Skeletal muscle satellite cell (primary cell): ENCODE results near the gene TSC1. TPM values are rescaled to one million over a fixed set of nuclear protein-coding genes. Genes with fewer than 3 reads are reported as not detected.
"Not testable (repeated sequence)": the region's sequence is repeated elsewhere in the genome, so short reads cannot be mapped to it uniquely, and the experiment has no call there.

ENCODE experiments used
- H3K27me3 ChIP-seq: 2 replicates; pipeline ENCODE4 v1.7.0; 2013; ENCODE audit warnings: low read length; ENCODE audit not compliant: control insufficient read depth, insufficient read depth
- H3K36me3 ChIP-seq: 2 replicates; pipeline ENCODE4 v1.7.0; 2013; ENCODE audit warnings: mild to moderate bottlenecking, control low read depth, low read length; ENCODE audit not compliant: insufficient read depth
- H3K4me1 ChIP-seq: 2 replicates; pipeline ENCODE4 v1.7.0; 2013; ENCODE audit warnings: low read length; ENCODE audit not compliant: control insufficient read depth, insufficient read depth
- H3K4me2 ChIP-seq: 2 replicates; pipeline ENCODE4 v1.7.0; 2013; ENCODE audit warnings: mild to moderate bottlenecking, low read length
- H3K4me3 ChIP-seq: 2 replicates; pipeline ENCODE4 v1.7.0; 2013; ENCODE audit warnings: low read length
- H3K9ac ChIP-seq: 2 replicates; pipeline ENCODE4 v1.7.0; 2013; ENCODE audit warnings: mild to moderate bottlenecking, low read depth, low read length, moderate library complexity
- H3K9me3 ChIP-seq: replicated peaks from 2 replicates; pipeline ENCODE4 v1.7.0; 2013; ENCODE audit warnings: mild to moderate bottlenecking, control low read depth, low read length
- total RNA-seq: library from RNA; depleted of rRNA; stranded (reverse); fragments of >200 nt; gene quantifications from 2 replicates; pipeline ENCODE4 v1.2.3, GENCODE V29; 2012; rRNA removed

Gene TSC1
- 36.5 and 46.1 TPM in 2 replicates for total RNA-seq

- Histone ChIP-seq H3K4me2 (peak within 1 kb of the TSS; percentile 89), H3K4me3 (peak within 1 kb of the TSS; percentile 94), H3K36me3 (no peaks in the 10 kb centered on the region), H3K4me1 (peaks cover 33% of the 10 kb centered on the region), H3K27me3 (no peaks in the 10 kb centered on the region), H3K9ac (peak within 1 kb of the TSS; percentile 98), H3K9me3 (no peaks in the 10 kb centered on the region)
Observed at GRCh38 chr9:132944294-132945185, at the start of gene TSC1. TSS of gene TSC1 (minus strand) at chr9:132944616. CDS start at chr9:132928872, 15,744 bp downstream.

GRCh38 chr9:132993511-132993939 lies 49.1 kb upstream of the TSC1 start:
- Histone ChIP-seq H3K4me2 (no peak overlapping the region), H3K27me3 (peaks cover 75% of the 10 kb centered on the region), H3K4me1 (no peaks in the 10 kb centered on the region), H3K4me3 (no peak overlapping the region), H3K9ac (no peak overlapping the region), H3K9me3 (no peaks in the 10 kb centered on the region), H3K36me3 (no peaks in the 10 kb centered on the region)

- no peak overlapping the region for H3K4me3 ChIP-seq
- no peak overlapping the region for H3K4me2 ChIP-seq
- peaks cover 5% of the 10 kb centered on the region for H3K4me1 ChIP-seq
- H3K9ac ChIP-seq = no peak overlapping the region
- peaks cover 88% of the 10 kb centered on the region for H3K27me3 ChIP-seq
- no peaks in the 10 kb centered on the region for H3K36me3 ChIP-seq
- H3K9me3 ChIP-seq = no peaks in the 10 kb centered on the region
Observed at GRCh38 chr9:132991351-132992300, 47.2 kb upstream of the TSC1 start.

- peaks cover 8% of the 10 kb centered on the region for H3K4me1 ChIP-seq
- no peak overlapping the region for H3K4me3 ChIP-seq
- H3K4me2 ChIP-seq = no peak overlapping the region
- H3K36me3 ChIP-seq = no peaks in the 10 kb centered on the region
- H3K9me3 ChIP-seq = no peaks in the 10 kb centered on the region
- H3K27me3 ChIP-seq = peaks cover 88% of the 10 kb centered on the region
- no peak overlapping the region for H3K9ac ChIP-seq
Observed at GRCh38 chr9:132990781-132991180, 46.4 kb upstream of the TSC1 start.

- peaks cover 89% of the 10 kb centered on the region for H3K27me3 ChIP-seq
- not testable (repeated sequence) for H3K9me3 ChIP-seq
Observed at GRCh38 chr9:132989998-132990557, 45.7 kb upstream of the TSC1 start.

GRCh38 chr9:132989414-132989996 lies 45.1 kb upstream of the TSC1 start:
- H3K9ac ChIP-seq = no peak overlapping the region
- no peak overlapping the region for H3K4me3 ChIP-seq
- H3K27me3 ChIP-seq = peaks cover 86% of the 10 kb centered on the region
- H3K9me3 ChIP-seq = no peaks in the 10 kb centered on the region
- H3K36me3 ChIP-seq = no peaks in the 10 kb centered on the region
- no peak overlapping the region for H3K4me2 ChIP-seq
- peaks cover 8% of the 10 kb centered on the region for H3K4me1 ChIP-seq

More at GRCh38 chr9:132989998-132990557, 45.7 kb upstream of the TSC1 start:
- H3K4me1 ChIP-seq, H3K4me3 ChIP-seq, H3K9ac ChIP-seq, H3K4me2 ChIP-seq, H3K36me3 ChIP-seq: not testable (repeated sequence)

GRCh38 chr9:132989014-132989310 lies 44.5 kb upstream of the TSC1 start:
- H3K9me3 ChIP-seq = no peaks in the 10 kb centered on the region
- H3K4me1 ChIP-seq = peaks cover 8% of the 10 kb centered on the region
- H3K36me3 ChIP-seq = no peaks in the 10 kb centered on the region
- H3K9ac ChIP-seq = no peak overlapping the region
- H3K4me3 ChIP-seq = no peak overlapping the region
- peaks cover 86% of the 10 kb centered on the region for H3K27me3 ChIP-seq
- no peak overlapping the region for H3K4me2 ChIP-seq

- H3K4me2 ChIP-seq = no peak overlapping the region
- no peaks in the 10 kb centered on the region for H3K36me3 ChIP-seq
- H3K9me3 ChIP-seq = no peaks in the 10 kb centered on the region
- no peak overlapping the region for H3K9ac ChIP-seq
- no peak overlapping the region for H3K4me3 ChIP-seq
- peaks cover 8% of the 10 kb centered on the region for H3K4me1 ChIP-seq
- peaks cover 86% of the 10 kb centered on the region for H3K27me3 ChIP-seq
Observed at GRCh38 chr9:132988244-132989013, 44.0 kb upstream of the TSC1 start.

- Histone ChIP-seq H3K4me2 (no peak overlapping the region), H3K4me1 (peaks cover 8% of the 10 kb centered on the region), H3K9ac (no peak overlapping the region), H3K36me3 (no peaks in the 10 kb centered on the region), H3K9me3 (no peaks in the 10 kb centered on the region), H3K4me3 (no peak overlapping the region), H3K27me3 (peaks cover 86% of the 10 kb centered on the region)
Observed at GRCh38 chr9:132986640-132987620, 42.5 kb upstream of the TSC1 start.

GRCh38 chr9:132986114-132986513 lies 41.7 kb upstream of the TSC1 start:
- H3K9ac ChIP-seq = no peak overlapping the region
- no peaks in the 10 kb centered on the region for H3K9me3 ChIP-seq
- H3K36me3 ChIP-seq = no peaks in the 10 kb centered on the region
- peaks cover 80% of the 10 kb centered on the region for H3K27me3 ChIP-seq
- H3K4me1 ChIP-seq = peaks cover 8% of the 10 kb centered on the region
- no peak overlapping the region for H3K4me3 ChIP-seq
- no peak overlapping the region for H3K4me2 ChIP-seq
